A549 (cell line): Measurements from ENCODE around the gene ATF6B.

Source experiments
- CTCF ChIP-seq: fragments of >200 bp; sonication (Bioruptor Twin); formaldehyde crosslinking; IDR thresholded peaks from 3 replicates; pipeline ENCODE4 v1.5.1; 2016
- MYC ChIP-seq: IDR thresholded peaks from 2 replicates; pipeline ENCODE4 v1.6.1; 2012; ENCODE audit warnings: mild to moderate bottlenecking, inconsistent platforms, low read length, improper control_type of control experiment, borderline replicate concordance
- POLR2A ChIP-seq: IDR thresholded peaks from 2 replicates; pipeline ENCODE4 v1.6.1; 2012; ENCODE audit warnings: mild to moderate bottlenecking, low read length

DNA sequence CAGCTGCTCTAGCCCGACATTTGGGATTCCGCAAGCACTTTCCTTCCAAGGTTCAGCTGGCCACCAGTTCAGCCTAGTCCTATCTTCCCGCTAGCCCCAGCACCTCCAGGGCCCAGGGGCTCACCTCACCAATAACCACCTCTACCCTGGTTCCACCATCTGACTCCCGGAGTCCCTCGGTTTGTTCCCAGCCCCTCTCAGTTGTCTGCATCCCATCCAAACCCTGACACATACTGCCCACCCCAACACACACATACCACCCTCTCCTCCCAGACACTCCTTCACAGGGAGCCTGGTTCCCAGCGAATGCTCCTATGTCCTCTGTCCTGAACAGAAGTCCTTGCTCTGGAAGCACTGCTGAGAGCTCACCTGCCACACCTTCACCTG, 19.3 kb downstream of the ATF6B start:
- TF ChIP-seq CTCF = no peak
- TF ChIP-seq MYC = no peak
- TF ChIP-seq POLR2A = no peak
